Kidney (tissue), 14 donors: ENCODE data around the gene MTCL1. TPM values are rescaled to one million over a fixed set of nuclear protein-coding genes. Genes with fewer than 3 reads are reported as not detected.

ENCODE experiments used
- DNase-seq, 5 donors: peaks; one replicate each; pipeline ENCODE4 v3.0.0-alpha.2; 2013 to 2020
- FAIRE-seq: peaks from 2 replicates; lab custom pipeline; 2012; peaks lifted over from hg19 to GRCh38; lab: Jason Lieb, UNC
- H3K27ac ChIP-seq, 2 donors: one replicate each; pipeline ENCODE4 v1.7.0; 2013; ENCODE audit warnings: low read depth in 2 of 2, low read length in 2 of 2, inconsistent platforms in 1 of 2
- H3K27me3 ChIP-seq: one replicate; pipeline ENCODE4 v1.7.1; 2013; ENCODE audit warnings: low read length, inconsistent platforms; ENCODE audit not compliant: control insufficient read depth, insufficient read depth
- H3K36me3 ChIP-seq, 3 donors: one replicate each; pipeline versions ENCODE4 v1.7.0 to v1.7.1; 2013; ENCODE audit warnings: low read length in 3 of 3, control low read depth in 1 of 3, inconsistent platforms in 1 of 3; ENCODE audit not compliant: insufficient read depth in 3 of 3, control insufficient read depth in 2 of 3
- H3K4me1 ChIP-seq, 3 donors: one replicate each; pipeline versions ENCODE4 v1.7.0 to v1.7.1; 2013; ENCODE audit warnings: low read length in 3 of 3, inconsistent platforms in 1 of 3, low read depth in 1 of 3; ENCODE audit not compliant: control insufficient read depth in 2 of 3, insufficient read depth in 2 of 3
- H3K4me3 ChIP-seq, 3 donors: one replicate each; pipeline versions ENCODE4 v1.7.0 to v1.8.1; 2013; ENCODE audit warnings: low read length in 3 of 3, control low read depth in 1 of 3, inconsistent platforms in 1 of 3
- H3K9ac ChIP-seq, 3 donors: one replicate each; pipeline versions ENCODE4 v1.7.0 to v1.7.1; 2013; ENCODE audit warnings: low read length in 3 of 3, control low read depth in 1 of 3, inconsistent platforms in 1 of 3
- H3K9me3 ChIP-seq, 3 donors: one replicate each; pipeline versions ENCODE4 v1.7.0 to v1.7.1; 2013; ENCODE audit warnings: low read length in 3 of 3, control low read depth in 1 of 3, inconsistent platforms in 1 of 3; ENCODE audit not compliant: control insufficient read depth in 2 of 3, insufficient read depth in 1 of 3
- intact Hi-C: fragments of 100-400 bp; cut with DNase I; formaldehyde crosslinking; loops from one replicate; pipeline ENCODE4 v1.11.1; 2022
- polyA plus RNA-seq: library from polyadenylated mRNA; stranded (reverse); fragments of 350-450 nt; fragmentation: Illumina TruSeq; extraction: RNeasy Lipid Tissue Mini Kit (QIAGEN cat#74804); gene quantifications from one replicate; pipeline ENCODE4 v1.2.3, GENCODE V29; 2014; ENCODE audit warnings: low read depth, low replicate concordance; ENCODE audit not compliant: insufficient read depth
- total RNA-seq: library from RNA; stranded (reverse); fragmentation: NEBNext Ultra II Directional; extraction: Animal tissue kit (Norgen Biotek cat#: 25700); gene quantifications from one replicate; pipeline ENCODE4 v1.2.1, GENCODE V29; 2021
- TF ChIP-seq, protein P1 (sequence below): IDR thresholded peaks from 3 replicates; pipeline ENCODE4 v1.5.1; 2012; ENCODE audit warnings: mild to moderate bottlenecking, moderate library complexity, borderline replicate concordance; ENCODE audit not compliant: insufficient read depth; ENCODE audit errors: extremely low read depth
- donor health status: control.
- donor health status: control.
- donor health status: control.
- donor health status: control.
- donor health status: control.
- donor health status: DM: yes; HTN: yes; CAD: no.
- donor health status: Normal renal cell carcinoma (clear cell type).

MTCL1 gene
- total and polyA plus RNA-seq, 2 donors from 2014 or later = 2.5 to 15.3 TPM

GRCh38 chr18:8802017-8802672 is 96.8 kb downstream of the MTCL1 start:
- FAIRE-seq (no peak), DNase-seq (no peak)
- intact Hi-C loops = no loop called here
- TF ChIP-seq, protein P1, sequence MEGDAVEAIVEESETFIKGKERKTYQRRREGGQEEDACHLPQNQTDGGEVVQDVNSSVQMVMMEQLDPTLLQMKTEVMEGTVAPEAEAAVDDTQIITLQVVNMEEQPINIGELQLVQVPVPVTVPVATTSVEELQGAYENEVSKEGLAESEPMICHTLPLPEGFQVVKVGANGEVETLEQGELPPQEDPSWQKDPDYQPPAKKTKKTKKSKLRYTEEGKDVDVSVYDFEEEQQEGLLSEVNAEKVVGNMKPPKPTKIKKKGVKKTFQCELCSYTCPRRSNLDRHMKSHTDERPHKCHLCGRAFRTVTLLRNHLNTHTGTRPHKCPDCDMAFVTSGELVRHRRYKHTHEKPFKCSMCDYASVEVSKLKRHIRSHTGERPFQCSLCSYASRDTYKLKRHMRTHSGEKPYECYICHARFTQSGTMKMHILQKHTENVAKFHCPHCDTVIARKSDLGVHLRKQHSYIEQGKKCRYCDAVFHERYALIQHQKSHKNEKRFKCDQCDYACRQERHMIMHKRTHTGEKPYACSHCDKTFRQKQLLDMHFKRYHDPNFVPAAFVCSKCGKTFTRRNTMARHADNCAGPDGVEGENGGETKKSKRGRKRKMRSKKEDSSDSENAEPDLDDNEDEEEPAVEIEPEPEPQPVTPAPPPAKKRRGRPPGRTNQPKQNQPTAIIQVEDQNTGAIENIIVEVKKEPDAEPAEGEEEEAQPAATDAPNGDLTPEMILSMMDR = no peak
- Histone ChIP-seq H3K4me3 (no peak overlapping the region), H3K4me1 (peaks cover 0 to 6% (median 0%) of the 10 kb centered on the region in 3 donors), H3K36me3 (no peaks in the 10 kb centered on the region), H3K27me3 (no peaks in the 10 kb centered on the region), H3K9me3 (no peaks in the 10 kb centered on the region), H3K9ac (no peak overlapping the region), H3K27ac (no peak overlapping the region)

- intact Hi-C loops = no loop called here
- H3K9ac ChIP-seq = no peak overlapping the region
These were observed 97.9 kb downstream of the MTCL1 start for GRCh38 chr18:8803063-8803795.

GRCh38 chr18:8803957-8804356 is 98.6 kb downstream of the MTCL1 start:
- no peak overlapping the region for H3K4me3 ChIP-seq
- DNase-seq (no peak), FAIRE-seq (no peak)
- no peaks in the 10 kb centered on the region for H3K36me3 ChIP-seq
- H3K4me1 ChIP-seq = peaks cover 0 to 6% (median 0%) of the 10 kb centered on the region in 3 donors
- no peaks in the 10 kb centered on the region for H3K9me3 ChIP-seq
- no peak overlapping the region for H3K9ac ChIP-seq
- TF ChIP-seq, protein P1 = no peak
- intact Hi-C loops = no loop called here
- H3K27me3 ChIP-seq = no peaks in the 10 kb centered on the region
- H3K27ac ChIP-seq = no peak overlapping the region

More at GRCh38 chr18:8803063-8803795, 97.9 kb downstream of the MTCL1 start:
- H3K4me3 ChIP-seq = no peak overlapping the region
- H3K36me3 ChIP-seq = no peaks in the 10 kb centered on the region
- H3K27ac ChIP-seq = no peak overlapping the region
- no peaks in the 10 kb centered on the region for H3K9me3 ChIP-seq
- FAIRE-seq (no peak), DNase-seq (no peak)
- H3K27me3 ChIP-seq = no peaks in the 10 kb centered on the region
- TF ChIP-seq, protein P1 = no peak
- peaks cover 0 to 6% (median 0%) of the 10 kb centered on the region in 3 donors for H3K4me1 ChIP-seq
